ENCODE results near the gene DIPK1A. TPM values are rescaled to one million over a fixed set of nuclear protein-coding genes. Genes with fewer than 3 reads are reported as not detected.
"Not testable (repeated sequence)": the region's sequence is repeated elsewhere in the genome, so short reads cannot be mapped to it uniquely, and the experiment has no call there.

The DIPK1A gene
- total RNA-seq, 1 donor from 2014 or later, result 16.0 TPM

GRCh38 chr1:92975551-92976232 lies 14.4 kb upstream of the DIPK1A start:
- no peaks in the 10 kb centered on the region for H3K27me3 Mint-ChIP-seq
- peak overlapping the region; percentile 99 for H3K27ac Mint-ChIP-seq
- peak; percentile 48 for DNase-seq
- TF ChIP-seq, protein P1, sequence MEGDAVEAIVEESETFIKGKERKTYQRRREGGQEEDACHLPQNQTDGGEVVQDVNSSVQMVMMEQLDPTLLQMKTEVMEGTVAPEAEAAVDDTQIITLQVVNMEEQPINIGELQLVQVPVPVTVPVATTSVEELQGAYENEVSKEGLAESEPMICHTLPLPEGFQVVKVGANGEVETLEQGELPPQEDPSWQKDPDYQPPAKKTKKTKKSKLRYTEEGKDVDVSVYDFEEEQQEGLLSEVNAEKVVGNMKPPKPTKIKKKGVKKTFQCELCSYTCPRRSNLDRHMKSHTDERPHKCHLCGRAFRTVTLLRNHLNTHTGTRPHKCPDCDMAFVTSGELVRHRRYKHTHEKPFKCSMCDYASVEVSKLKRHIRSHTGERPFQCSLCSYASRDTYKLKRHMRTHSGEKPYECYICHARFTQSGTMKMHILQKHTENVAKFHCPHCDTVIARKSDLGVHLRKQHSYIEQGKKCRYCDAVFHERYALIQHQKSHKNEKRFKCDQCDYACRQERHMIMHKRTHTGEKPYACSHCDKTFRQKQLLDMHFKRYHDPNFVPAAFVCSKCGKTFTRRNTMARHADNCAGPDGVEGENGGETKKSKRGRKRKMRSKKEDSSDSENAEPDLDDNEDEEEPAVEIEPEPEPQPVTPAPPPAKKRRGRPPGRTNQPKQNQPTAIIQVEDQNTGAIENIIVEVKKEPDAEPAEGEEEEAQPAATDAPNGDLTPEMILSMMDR (IDR thresholded peaks at IDR 0.05), result no peak
- H3K9me3 Mint-ChIP-seq, result no peaks in the 10 kb centered on the region
- CTCF ChIA-PET, result interaction anchor here (1.1 to 11.7 kb wide), 7 partner anchors 14 to 493 kb away, joined by 3 to 251 read pairs (median 10); partner anchors contain the start of gene DIPK1A
- H3K4me1 Mint-ChIP-seq, result peaks cover 91% of the 10 kb centered on the region
- intact Hi-C loops (cut with micrococcal nuclease), result loop anchor here (1.0 to 10.0 kb wide), 5 partner anchors 13 to 1949 kb away; partner anchors contain the start of gene CNN3
- peak overlapping the region; percentile 67 for H3K4me3 Mint-ChIP-seq
- ATAC-seq (ENCODE audit: low read depth), result peak; percentile 73
- no peaks in the 10 kb centered on the region for H3K36me3 Mint-ChIP-seq (ENCODE audit: low read depth)
- POLR2A ChIA-PET, result interaction anchor here (0.6 to 10.0 kb wide), 20 partner anchors 9 to 1954 kb away, joined by 3 to 375 read pairs (median 5); partner anchors contain the start of genes DIPK1A, EVI5, MTF2 and RPL5

- H3K27me3 Mint-ChIP-seq; DNase-seq; H3K9me3 Mint-ChIP-seq; H3K36me3 Mint-ChIP-seq (ENCODE audit: low read depth); H3K4me3 Mint-ChIP-seq; ATAC-seq (ENCODE audit: low read depth): not testable (repeated sequence)
- ChIA-PET CTCF (interaction anchor here (2.7 to 11.7 kb wide), 4 partner anchors 12 to 115 kb away, joined by 10 to 251 read pairs (median 20); partner anchors contain the start of gene DIPK1A), POLR2A (interaction anchor here (1.0 to 10.0 kb wide), 4 partner anchors 12 to 19 kb away, joined by 6 to 375 read pairs (median 8); partner anchors contain the start of gene DIPK1A)
- Mint-ChIP-seq H3K27ac (peak overlapping the region; percentile 99), H3K4me1 (peaks cover 87% of the 10 kb centered on the region)
- intact Hi-C loops (cut with micrococcal nuclease), result loop anchor here (2.0 to 10.0 kb wide), 3 partner anchors 213 to 1951 kb away; partner anchors contain the start of gene CNN3
Observed at GRCh38 chr1:92974112-92974511, 12.8 kb upstream of the DIPK1A start.

DNA sequence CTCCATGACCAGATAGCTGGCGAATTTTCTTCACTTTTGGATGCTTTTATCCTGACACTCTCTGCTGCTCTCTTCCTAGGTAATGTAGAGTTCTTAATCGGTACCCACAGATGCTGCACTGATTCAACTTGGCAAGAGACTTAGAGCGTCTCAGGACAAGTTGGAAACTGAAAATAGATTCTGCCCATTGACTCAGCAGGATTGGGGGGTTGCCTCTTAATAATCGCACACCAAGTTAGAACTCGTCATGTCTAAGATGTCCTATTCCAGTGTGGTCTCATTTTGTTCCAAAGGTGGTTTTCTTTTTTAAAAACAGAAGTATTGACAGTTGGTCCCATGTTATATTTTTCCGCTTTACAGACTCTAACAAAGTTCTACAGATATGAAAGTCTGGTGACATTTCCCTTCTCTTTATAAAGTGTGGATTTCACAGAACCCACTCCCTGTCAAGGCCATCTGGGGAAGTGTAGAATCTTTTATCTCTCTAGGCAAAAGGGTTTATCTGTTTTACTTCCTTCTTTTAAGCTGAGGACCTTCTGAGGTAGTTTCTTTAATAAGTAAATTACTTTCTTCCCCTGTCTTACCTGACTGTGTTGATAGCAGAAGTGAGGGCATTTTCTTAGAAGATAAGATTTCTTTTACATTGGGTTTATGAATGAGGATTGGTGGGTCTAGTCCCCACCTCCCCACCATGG lies 12.1 kb upstream of the DIPK1A start:
- DNase-seq (no peak), ATAC-seq (ENCODE audit: low read depth) (peak; percentile 11)
- H3K36me3 Mint-ChIP-seq (ENCODE audit: low read depth), result no peaks in the 10 kb centered on the region
- no peaks in the 10 kb centered on the region for H3K27me3 Mint-ChIP-seq
- peak overlapping the region; percentile 99 for H3K27ac Mint-ChIP-seq
- TF ChIP-seq, protein P1 (IDR thresholded peaks at IDR 0.05), result no peak
- POLR2A ChIA-PET, result interaction anchor here (0.6 to 10.0 kb wide), 5 partner anchors 11 to 68 kb away, joined by 4 to 375 read pairs (median 6); partner anchors contain the start of gene DIPK1A
- H3K4me3 Mint-ChIP-seq, result peak overlapping the region; percentile 47
- CTCF ChIA-PET, result interaction anchor here (1.2 to 11.7 kb wide), 4 partner anchors 11 to 114 kb away, joined by 3 to 251 read pairs (median 20); partner anchors contain the start of gene DIPK1A
- H3K4me1 Mint-ChIP-seq, result peaks cover 86% of the 10 kb centered on the region
- intact Hi-C loops (cut with micrococcal nuclease), result loop anchor here (1.0 to 10.0 kb wide), 3 partner anchors 8 to 1951 kb away; partner anchors contain the start of gene CNN3
- no peaks in the 10 kb centered on the region for H3K9me3 Mint-ChIP-seq

GRCh38 chr1:92972409-92973129 lies 11.3 kb upstream of the DIPK1A start:
- Mint-ChIP-seq H3K4me1 (peaks cover 85% of the 10 kb centered on the region), H3K36me3 (ENCODE audit: low read depth) (no peaks in the 10 kb centered on the region), H3K9me3 (no peaks in the 10 kb centered on the region), H3K27me3 (no peaks in the 10 kb centered on the region), H3K27ac (peak overlapping the region; percentile 99), H3K4me3 (peak overlapping the region; percentile 11)
- intact Hi-C loops (cut with micrococcal nuclease), result loop anchor here (1.0 to 10.0 kb wide), 3 partner anchors 9 to 1952 kb away; partner anchors contain the start of gene CNN3
- ChIA-PET CTCF (interaction anchor here (1.2 to 11.7 kb wide), 3 partner anchors 11 to 113 kb away, joined by 3 to 251 read pairs (median 26); partner anchors contain the start of gene DIPK1A), POLR2A (interaction anchor here (1.0 to 10.0 kb wide), 5 partner anchors 9 to 21 kb away, joined by 6 to 375 read pairs (median 7); partner anchors contain the start of gene DIPK1A)
- ATAC-seq (ENCODE audit: low read depth) (no peak), DNase-seq (no peak)
- TF ChIP-seq, protein P1 (IDR thresholded peaks at IDR 0.05), result no peak

GRCh38 chr1:92971932-92972331 lies 10.7 kb upstream of the DIPK1A start:
- ChIA-PET POLR2A (interaction anchor here (1.0 to 10.0 kb wide), 3 partner anchors 9 to 22 kb away, joined by 7 to 375 read pairs (median 7); partner anchors contain the start of gene DIPK1A), CTCF (interaction anchor here (3.0 to 11.7 kb wide), 2 partner anchors 10 to 21 kb away, joined by 26 to 251 read pairs; partner anchors contain the start of gene DIPK1A)
- DNase-seq; H3K4me3 Mint-ChIP-seq; H3K36me3 Mint-ChIP-seq (ENCODE audit: low read depth); H3K9me3 Mint-ChIP-seq; H3K27me3 Mint-ChIP-seq; ATAC-seq (ENCODE audit: low read depth): not testable (repeated sequence)
- H3K4me1 Mint-ChIP-seq, result peaks cover 79% of the 10 kb centered on the region
- intact Hi-C loops (cut with micrococcal nuclease), result loop anchor here (10.0 kb wide), 2 partner anchors 723 to 1953 kb away; partner anchors contain the start of gene CNN3
- H3K27ac Mint-ChIP-seq, result peak overlapping the region; percentile 50
